HepG2 (cell line): Measurements from ENCODE around the gene SSBP4. TPM values are rescaled to one million over a fixed set of nuclear protein-coding genes. Genes with fewer than 3 reads are reported as not detected.

Experiments
- AGO2 ChIP-seq: fragments of 200-400 bp; formaldehyde crosslinking; optimal IDR thresholded peaks from 2 replicates; pipeline ENCODE3; 2017; ENCODE audit warnings: mild to moderate bottlenecking, low read depth, low read length, moderate library complexity
- CEBPB ChIP-seq: IDR thresholded peaks from 2 replicates; pipeline ENCODE4 v1.6.1; 2011; ENCODE audit warnings: low read depth, low read length, improper control_type of control experiment, borderline replicate concordance
- MXD4 ChIP-seq: IDR thresholded peaks from 2 replicates; pipeline ENCODE4 v1.6.1; 2016; ENCODE audit warnings: mild to moderate bottlenecking, missing biosample characterization, missing genetic modification reagents
- NFIC ChIP-seq: IDR thresholded peaks from 2 replicates; pipeline ENCODE4 v1.6.1; 2012; ENCODE audit warnings: mild to moderate bottlenecking, low read length, inconsistent platforms
- NONO ChIP-seq, 2 experiments: fragments of 450-650 bp in 1 of 2; sonication (generic) in 1 of 2; formaldehyde crosslinking in 1 of 2; IDR thresholded peaks in 1 of 2; conservative IDR thresholded peaks in 1 of 2; 2 replicates each; pipeline versions ENCODE4 v1.6.1 to v1.8.0; 2017 to 2022; ENCODE audit warnings: mild to moderate bottlenecking in 1 of 2, missing genetic modification reagents in 1 of 2, moderate library complexity in 1 of 2
- NRL ChIP-seq: sonication (generic); formaldehyde crosslinking; IDR thresholded peaks from 2 replicates; pipeline ENCODE4 v1.5.0; 2020; ENCODE audit warnings: missing genetic modification reagents, mild to moderate bottlenecking, moderate library complexity, borderline replicate concordance
- RFXANK ChIP-seq: IDR thresholded peaks from 2 replicates; pipeline ENCODE4 v1.6.1; 2016
- SALL1 ChIP-seq: sonication (generic); formaldehyde crosslinking; IDR thresholded peaks from 2 replicates; pipeline ENCODE4 v1.8.0; 2022; ENCODE audit warnings: mild to moderate bottlenecking, missing genetic modification reagents
- SMYD3 ChIP-seq: sonication (generic); formaldehyde crosslinking; IDR thresholded peaks from 2 replicates; pipeline ENCODE4 v1.8.1; 2023; ENCODE audit warnings: mild to moderate bottlenecking, missing genetic modification reagents
- TSC22D2 ChIP-seq: sonication (generic); formaldehyde crosslinking; IDR thresholded peaks from 2 replicates; pipeline ENCODE4 v1.5.1; 2020; ENCODE audit warnings: missing genetic modification reagents, mild to moderate bottlenecking, borderline replicate concordance
- ZBTB2 ChIP-seq: sonication (generic); formaldehyde crosslinking; IDR thresholded peaks from 2 replicates; pipeline ENCODE4 v1.8.0; 2022; ENCODE audit warnings: low read depth, missing genetic modification reagents
- ZNF124 ChIP-seq: sonication (generic); formaldehyde crosslinking; IDR thresholded peaks from 2 replicates; pipeline ENCODE4 v1.4.0; 2020; ENCODE audit warnings: missing genetic modification reagents
- ZNF274 ChIP-seq: sonication (generic); formaldehyde crosslinking; IDR thresholded peaks from 2 replicates; pipeline ENCODE4 v1.5.1; 2020; ENCODE audit warnings: mild to moderate bottlenecking, missing genetic modification reagents
- ZNF614 ChIP-seq: IDR thresholded peaks from 2 replicates; pipeline ENCODE4 v1.6.1; 2018; ENCODE audit warnings: missing biosample characterization, missing genetic modification reagents, inconsistent platforms, borderline replicate concordance
- ZNF678 ChIP-seq: sonication (generic); formaldehyde crosslinking; IDR thresholded peaks from 2 replicates; pipeline ENCODE4 v1.4.0; 2020; ENCODE audit warnings: mild to moderate bottlenecking, missing genetic modification reagents
- ZNF780A ChIP-seq: sonication (generic); formaldehyde crosslinking; IDR thresholded peaks from 2 replicates; pipeline ENCODE4 v1.8.0; 2022; ENCODE audit warnings: mild to moderate bottlenecking, missing genetic modification reagents, moderate library complexity
- polyA plus RNA-seq, 8 experiments: library from polyadenylated mRNA; depleted of rRNA in 3 of 8; stranded (reverse) in 7 of 8; unstranded in 1 of 8; fragments of >200 nt; fragmentation: Illumina TruSeq in 4 of 8; extraction: Trizol in 4 of 8; gene quantifications; 2 replicates each; pipeline versions ENCODE4 v1.2.1 to v1.2.3, GENCODE V29; 2011 to 2016; ENCODE audit warnings: low read depth in 4 of 8, missing spikeins in 1 of 8, mixed read lengths in 1 of 8; ENCODE audit not compliant: insufficient read depth in 1 of 8
- total RNA-seq, 5 experiments: library from RNA; depleted of rRNA; stranded (reverse); fragments of >200 nt; fragmentation: Illumina TruSeq; extraction: Trizol; gene quantifications; 2 replicates each; pipeline ENCODE4 v1.2.3, GENCODE V29; 2016; ENCODE audit warnings: low read depth in 1 of 5
- TF ChIP-seq, protein P1 (sequence below): sonication (generic); formaldehyde crosslinking; conservative IDR thresholded peaks from 2 replicates; pipeline ENCODE4 v1.4.0; 2020; ENCODE audit warnings: mild to moderate bottlenecking, missing genetic modification reagents, moderate library complexity
- TF ChIP-seq, protein P2 (sequence below): sonication (generic); formaldehyde crosslinking; IDR thresholded peaks from 2 replicates; pipeline ENCODE4 v1.5.1; 2020; ENCODE audit warnings: mild to moderate bottlenecking, moderate library complexity, missing genetic modification reagents
- TF ChIP-seq, protein P3 (sequence below): sonication (generic); formaldehyde crosslinking; IDR thresholded peaks from 2 replicates; pipeline ENCODE4 v1.5.1; 2020; ENCODE audit warnings: missing genetic modification reagents, mild to moderate bottlenecking, borderline replicate concordance

The SSBP4 gene
- total and polyA plus RNA-seq, 2 of the 13 experiments (the other 11 are each of a cell fraction or from before 2014, with no cell fraction given) = 20.8 to 39.5 TPM

DNA sequence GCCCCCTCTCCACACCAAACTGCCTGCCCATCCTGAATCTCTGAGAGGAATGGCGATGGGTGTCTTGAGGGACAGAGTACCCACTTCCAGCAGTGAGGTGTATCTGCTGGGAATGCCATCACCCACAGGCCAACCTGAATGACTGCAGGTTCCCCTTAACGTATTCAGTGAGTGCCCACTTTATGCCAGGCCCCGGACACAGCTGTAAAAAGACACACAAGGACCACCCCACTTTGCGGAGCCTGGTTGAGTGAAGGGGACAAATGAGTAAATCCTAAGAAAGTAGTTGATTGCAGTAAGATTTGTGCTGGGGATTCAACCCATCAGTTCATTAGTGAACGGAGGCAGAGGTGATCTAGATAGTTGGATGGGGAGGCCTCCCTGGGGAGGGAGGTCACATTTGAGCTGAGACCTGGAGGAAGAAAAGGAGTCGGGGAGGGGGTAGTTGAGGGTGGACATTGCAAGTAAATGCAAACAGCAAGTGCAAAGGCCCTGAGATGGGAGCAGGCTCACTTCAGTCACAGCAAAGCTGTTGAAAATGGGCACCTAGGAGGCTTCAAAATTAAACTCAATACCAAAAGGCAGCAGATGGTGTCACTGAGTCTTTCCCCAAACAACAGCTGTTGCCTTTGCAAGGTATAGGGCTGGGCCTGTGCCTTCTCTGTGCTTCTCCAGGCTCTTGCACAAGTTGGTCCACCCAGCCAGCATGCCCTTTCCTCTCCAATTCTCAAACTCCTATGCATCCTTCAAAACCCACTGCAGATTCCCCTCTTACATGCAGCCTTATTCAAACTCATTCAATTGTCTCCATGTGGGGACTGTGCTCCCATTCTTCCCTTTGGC lies 28.9 kb upstream of the SSBP4 start (continued):
- TF ChIP-seq ZNF614 (CRISPR knock-in tag) (peak; percentile 17; the same call in 1 of the 2 replicates), NRL (CRISPR knock-in tag) (no peak), CEBPB (peak; percentile 27; the same call in 1 of the 2 replicates), MXD4 (CRISPR knock-in tag) (no peak), NONO (IDR thresholded peaks at IDR 0.05) (no peak), NONO (CRISPR knock-in tag; conservative IDR thresholded peaks at IDR 0.05) (0 out of 2 replicates have a peak, but pooled peaks have one; percentile 25), NFIC (peak; percentile 66), ZNF274 (CRISPR knock-in tag) (0 out of 2 replicates have a peak, but pooled peaks have one; percentile 22), ZNF780A (CRISPR knock-in tag) (0 out of 2 replicates have a peak, but pooled peaks have one; percentile 40), RFXANK (CRISPR knock-in tag) (no peak), SALL1 (CRISPR knock-in tag) (peak; percentile 67), ZNF678 (no peak), AGO2 (no peak), ZNF124 (0 out of 2 replicates have a peak, but pooled peaks have one; percentile 59), SMYD3 (no peak), ZBTB2 (CRISPR knock-in tag) (peak; percentile 28; the same call in 1 of the 2 replicates), TSC22D2 (no peak)
- TF ChIP-seq, protein P1, sequence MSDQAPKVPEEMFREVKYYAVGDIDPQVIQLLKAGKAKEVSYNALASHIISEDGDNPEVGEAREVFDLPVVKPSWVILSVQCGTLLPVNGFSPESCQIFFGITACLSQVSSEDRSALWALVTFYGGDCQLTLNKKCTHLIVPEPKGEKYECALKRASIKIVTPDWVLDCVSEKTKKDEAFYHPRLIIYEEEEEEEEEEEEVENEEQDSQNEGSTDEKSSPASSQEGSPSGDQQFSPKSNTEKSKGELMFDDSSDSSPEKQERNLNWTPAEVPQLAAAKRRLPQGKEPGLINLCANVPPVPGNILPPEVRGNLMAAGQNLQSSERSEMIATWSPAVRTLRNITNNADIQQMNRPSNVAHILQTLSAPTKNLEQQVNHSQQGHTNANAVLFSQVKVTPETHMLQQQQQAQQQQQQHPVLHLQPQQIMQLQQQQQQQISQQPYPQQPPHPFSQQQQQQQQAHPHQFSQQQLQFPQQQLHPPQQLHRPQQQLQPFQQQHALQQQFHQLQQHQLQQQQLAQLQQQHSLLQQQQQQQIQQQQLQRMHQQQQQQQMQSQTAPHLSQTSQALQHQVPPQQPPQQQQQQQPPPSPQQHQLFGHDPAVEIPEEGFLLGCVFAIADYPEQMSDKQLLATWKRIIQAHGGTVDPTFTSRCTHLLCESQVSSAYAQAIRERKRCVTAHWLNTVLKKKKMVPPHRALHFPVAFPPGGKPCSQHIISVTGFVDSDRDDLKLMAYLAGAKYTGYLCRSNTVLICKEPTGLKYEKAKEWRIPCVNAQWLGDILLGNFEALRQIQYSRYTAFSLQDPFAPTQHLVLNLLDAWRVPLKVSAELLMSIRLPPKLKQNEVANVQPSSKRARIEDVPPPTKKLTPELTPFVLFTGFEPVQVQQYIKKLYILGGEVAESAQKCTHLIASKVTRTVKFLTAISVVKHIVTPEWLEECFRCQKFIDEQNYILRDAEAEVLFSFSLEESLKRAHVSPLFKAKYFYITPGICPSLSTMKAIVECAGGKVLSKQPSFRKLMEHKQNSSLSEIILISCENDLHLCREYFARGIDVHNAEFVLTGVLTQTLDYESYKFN (CRISPR knock-in tag) = 0 out of 2 replicates have a peak, but pooled peaks have one; percentile 14
- TF ChIP-seq, protein P2, sequence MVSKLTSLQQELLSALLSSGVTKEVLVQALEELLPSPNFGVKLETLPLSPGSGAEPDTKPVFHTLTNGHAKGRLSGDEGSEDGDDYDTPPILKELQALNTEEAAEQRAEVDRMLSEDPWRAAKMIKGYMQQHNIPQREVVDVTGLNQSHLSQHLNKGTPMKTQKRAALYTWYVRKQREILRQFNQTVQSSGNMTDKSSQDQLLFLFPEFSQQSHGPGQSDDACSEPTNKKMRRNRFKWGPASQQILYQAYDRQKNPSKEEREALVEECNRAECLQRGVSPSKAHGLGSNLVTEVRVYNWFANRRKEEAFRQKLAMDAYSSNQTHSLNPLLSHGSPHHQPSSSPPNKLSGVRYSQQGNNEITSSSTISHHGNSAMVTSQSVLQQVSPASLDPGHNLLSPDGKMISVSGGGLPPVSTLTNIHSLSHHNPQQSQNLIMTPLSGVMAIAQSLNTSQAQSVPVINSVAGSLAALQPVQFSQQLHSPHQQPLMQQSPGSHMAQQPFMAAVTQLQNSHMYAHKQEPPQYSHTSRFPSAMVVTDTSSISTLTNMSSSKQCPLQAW (CRISPR knock-in tag) = peak; percentile 58; the same call in 1 of the 2 replicates
- TF ChIP-seq, protein P3, sequence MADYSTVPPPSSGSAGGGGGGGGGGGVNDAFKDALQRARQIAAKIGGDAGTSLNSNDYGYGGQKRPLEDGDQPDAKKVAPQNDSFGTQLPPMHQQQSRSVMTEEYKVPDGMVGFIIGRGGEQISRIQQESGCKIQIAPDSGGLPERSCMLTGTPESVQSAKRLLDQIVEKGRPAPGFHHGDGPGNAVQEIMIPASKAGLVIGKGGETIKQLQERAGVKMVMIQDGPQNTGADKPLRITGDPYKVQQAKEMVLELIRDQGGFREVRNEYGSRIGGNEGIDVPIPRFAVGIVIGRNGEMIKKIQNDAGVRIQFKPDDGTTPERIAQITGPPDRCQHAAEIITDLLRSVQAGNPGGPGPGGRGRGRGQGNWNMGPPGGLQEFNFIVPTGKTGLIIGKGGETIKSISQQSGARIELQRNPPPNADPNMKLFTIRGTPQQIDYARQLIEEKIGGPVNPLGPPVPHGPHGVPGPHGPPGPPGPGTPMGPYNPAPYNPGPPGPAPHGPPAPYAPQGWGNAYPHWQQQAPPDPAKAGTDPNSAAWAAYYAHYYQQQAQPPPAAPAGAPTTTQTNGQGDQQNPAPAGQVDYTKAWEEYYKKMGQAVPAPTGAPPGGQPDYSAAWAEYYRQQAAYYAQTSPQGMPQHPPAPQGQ (CRISPR knock-in tag) = no peak
